Caco-2 (cell line): ENCODE measurements around the gene RAD54L. TPM values are rescaled to one million over a fixed set of nuclear protein-coding genes. Genes with fewer than 3 reads are reported as not detected.
A peak's percentile ranks its signal among the peaks of the same experiment; 100 is the strongest.

Experiments used
- BruUV-seq: library from RNA; stranded (reverse); fragments of 400-500 nt; replicated peaks from 2 replicates; lab custom pipeline; 2021; lab: Mats Ljungman, UMichigan
- CTCF ChIA-PET: fragments of 300-600 bp; sonication (Branson Sonifier 250); formaldehyde crosslinking; loops from one replicate; lab custom pipeline; 2022; ENCODE audit warnings: antibody characterized with exemption; lab: Charles Lee
- POLR2A ChIA-PET: fragments of 300-600 bp; sonication (Branson Sonifier 250); formaldehyde crosslinking; loops from one replicate; lab custom pipeline; 2022; ENCODE audit warnings: antibody characterized with exemption; lab: Charles Lee
- DNase-seq, 2 experiments: peaks; one replicate each; pipeline versions ENCODE4 v3.0.0 to v3.0.0-alpha.2; 2020 to 2022
- H3K27me3 ChIP-seq: replicated peaks from 2 replicates; pipeline ENCODE4 v1.6.0; 2011; ENCODE audit warnings: low read length; ENCODE audit not compliant: control insufficient read depth, insufficient read depth
- H3K36me3 ChIP-seq: 2 replicates; pipeline ENCODE4 v1.5.1; 2011; ENCODE audit warnings: low read length; ENCODE audit not compliant: control insufficient read depth, insufficient read depth
- H3K4me1 ChIP-seq: fragments of 250-450 bp; sonication (Bioruptor Pico); 2 replicates; pipeline ENCODE4 v1.5.1; 2020; ENCODE audit warnings: mild to moderate bottlenecking
- H3K4me3 ChIP-seq: 2 replicates; pipeline ENCODE4 v1.5.1; 2011; ENCODE audit warnings: low read depth, mild to moderate bottlenecking, control low read depth, low read length
- H3K9me3 ChIP-seq: fragments of 250-450 bp; sonication (Bioruptor Pico); 2 replicates; pipeline ENCODE4 v1.5.1; 2020; ENCODE audit warnings: mild to moderate bottlenecking, moderate library complexity
- H3K27ac Mint-ChIP-seq: one replicate; pipeline ENCODE4 v1.8.0; 2022; ENCODE audit warnings: mixed read lengths; ENCODE audit not compliant: unreplicated experiment
- H3K27me3 Mint-ChIP-seq: one replicate; pipeline ENCODE4 v1.8.0; 2022; ENCODE audit warnings: mixed read lengths; ENCODE audit not compliant: insufficient read depth, unreplicated experiment
- H3K36me3 Mint-ChIP-seq: one replicate; pipeline ENCODE4 v1.8.0; 2022; ENCODE audit warnings: mild to moderate bottlenecking, mixed read lengths; ENCODE audit not compliant: insufficient read depth, unreplicated experiment
- H3K4me1 Mint-ChIP-seq: one replicate; pipeline ENCODE4 v1.8.0; 2022; ENCODE audit warnings: low read depth, mixed read lengths; ENCODE audit not compliant: unreplicated experiment
- H3K4me3 Mint-ChIP-seq: one replicate; pipeline ENCODE4 v1.8.0; 2022; ENCODE audit warnings: mild to moderate bottlenecking, moderate library complexity, mixed read lengths; ENCODE audit not compliant: unreplicated experiment
- H3K9me3 Mint-ChIP-seq: one replicate; pipeline ENCODE4 v1.8.0; 2022; ENCODE audit warnings: mixed read lengths; ENCODE audit not compliant: unreplicated experiment
- intact Hi-C: fragments of 100-400 bp; cut with micrococcal nuclease; formaldehyde crosslinking; loops from one replicate; pipeline ENCODE4 v1.10.0; 2022; ENCODE audit not compliant: unreplicated experiment
- total RNA-seq: library from RNA; stranded (reverse); gene quantifications from 2 replicates; pipeline ENCODE4 v1.2.3, GENCODE V29; 2022
- TF ChIP-seq, protein P1 (sequence below), 2 experiments: fragments of 200-600 bp in 1 of 2; IDR thresholded peaks; 1 replicate in 1 of 2; 2 replicates in 1 of 2; pipeline versions ENCODE4 v1.5.1 to v1.8.0; 2011 to 2022; ENCODE audit warnings: antibody characterized with exemption in 1 of 2, control low read depth in 1 of 2, inconsistent platforms in 1 of 2, low read depth in 1 of 2, low read length in 1 of 2, mild to moderate bottlenecking in 1 of 2, moderate library complexity in 1 of 2; ENCODE audit not compliant: insufficient read depth in 1 of 2, severe bottlenecking in 1 of 2, unreplicated experiment in 1 of 2

Gene RAD54L
- total RNA-seq, 1 experiment from 2014 or later, result 29.1 TPM

DNA sequence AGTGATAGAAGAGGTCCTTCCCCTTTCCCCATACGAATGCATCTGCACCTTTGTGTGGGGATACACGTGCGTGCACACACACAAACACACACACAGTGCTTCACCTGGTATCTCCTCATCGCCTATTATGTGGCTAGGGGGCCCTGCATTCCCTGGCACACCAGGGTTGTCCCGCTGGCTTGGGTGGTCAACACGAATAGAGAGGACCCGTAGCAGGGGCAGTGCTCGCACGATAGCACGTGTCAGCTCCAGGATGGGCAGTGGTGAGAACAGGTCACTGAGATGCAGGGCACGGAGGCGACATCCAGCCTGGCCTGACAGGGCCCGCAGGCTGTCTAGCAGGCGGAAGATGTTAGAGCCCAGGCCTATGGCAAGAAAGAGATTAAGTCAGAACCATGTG is 33.5 kb downstream of the RAD54L start:
- Mint-ChIP-seq H3K4me1 (peaks cover 30% of the 10 kb centered on the region), H3K36me3 (peaks cover 95% of the 10 kb centered on the region), H3K4me3 (no peak overlapping the region), H3K27me3 (no peaks in the 10 kb centered on the region), H3K27ac (no peak overlapping the region), H3K9me3 (no peaks in the 10 kb centered on the region)
- Histone ChIP-seq H3K36me3 (no peaks in the 10 kb centered on the region; the same call in 1 of the 2 replicates), H3K27me3 (no peaks in the 10 kb centered on the region), H3K4me3 (no peak overlapping the region), H3K9me3 (no peaks in the 10 kb centered on the region), H3K4me1 (peaks cover 20% of the 10 kb centered on the region)
- CTCF ChIA-PET, result no interaction called here
- intact Hi-C loops, result loop anchor here (10.0 kb wide), 1 partner anchor 64 kb away; the partner anchor contains the start of gene NSUN4
- BruUV-seq, result no TSS peak
- POLR2A ChIA-PET, result no interaction called here
- no peak for DNase-seq
- TF ChIP-seq, protein P1, sequence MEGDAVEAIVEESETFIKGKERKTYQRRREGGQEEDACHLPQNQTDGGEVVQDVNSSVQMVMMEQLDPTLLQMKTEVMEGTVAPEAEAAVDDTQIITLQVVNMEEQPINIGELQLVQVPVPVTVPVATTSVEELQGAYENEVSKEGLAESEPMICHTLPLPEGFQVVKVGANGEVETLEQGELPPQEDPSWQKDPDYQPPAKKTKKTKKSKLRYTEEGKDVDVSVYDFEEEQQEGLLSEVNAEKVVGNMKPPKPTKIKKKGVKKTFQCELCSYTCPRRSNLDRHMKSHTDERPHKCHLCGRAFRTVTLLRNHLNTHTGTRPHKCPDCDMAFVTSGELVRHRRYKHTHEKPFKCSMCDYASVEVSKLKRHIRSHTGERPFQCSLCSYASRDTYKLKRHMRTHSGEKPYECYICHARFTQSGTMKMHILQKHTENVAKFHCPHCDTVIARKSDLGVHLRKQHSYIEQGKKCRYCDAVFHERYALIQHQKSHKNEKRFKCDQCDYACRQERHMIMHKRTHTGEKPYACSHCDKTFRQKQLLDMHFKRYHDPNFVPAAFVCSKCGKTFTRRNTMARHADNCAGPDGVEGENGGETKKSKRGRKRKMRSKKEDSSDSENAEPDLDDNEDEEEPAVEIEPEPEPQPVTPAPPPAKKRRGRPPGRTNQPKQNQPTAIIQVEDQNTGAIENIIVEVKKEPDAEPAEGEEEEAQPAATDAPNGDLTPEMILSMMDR (IDR thresholded peaks at IDR 0.05; ENCODE audit: insufficient read depth in 1 of 2, low read depth in 1 of 2, low read length in 1 of 2, severe bottlenecking in 1 of 2, unreplicated experiment in 1 of 2), result no peak

DNA sequence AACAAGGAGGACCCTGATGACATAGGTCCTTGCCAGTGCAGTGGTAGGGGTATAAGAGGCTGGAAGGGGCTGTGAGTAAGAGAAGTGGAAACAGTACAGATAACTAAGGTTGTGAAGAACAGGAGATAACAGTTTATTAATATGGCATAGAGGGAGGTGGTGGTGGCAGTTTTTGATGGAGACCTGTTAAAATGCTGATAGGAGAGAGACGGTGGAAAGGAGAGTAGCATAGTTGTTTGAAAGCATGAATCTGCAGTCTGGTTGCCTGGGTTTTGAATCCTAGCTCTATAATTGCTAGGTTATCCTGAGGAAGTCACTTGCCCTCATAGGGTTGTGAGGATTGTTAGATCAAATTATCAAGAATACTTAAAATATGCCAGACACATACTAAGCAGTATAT is 36.5 kb downstream of the RAD54L start:
- TF ChIP-seq, protein P1 (IDR thresholded peaks at IDR 0.05; ENCODE audit: insufficient read depth in 1 of 2, low read depth in 1 of 2, low read length in 1 of 2, severe bottlenecking in 1 of 2, unreplicated experiment in 1 of 2), result no peak
- Histone ChIP-seq H3K9me3 (no peaks in the 10 kb centered on the region), H3K4me3 (no peak overlapping the region), H3K27me3 (no peaks in the 10 kb centered on the region), H3K36me3 (no peaks in the 10 kb centered on the region; the same call in 1 of the 2 replicates), H3K4me1 (peaks cover 21% of the 10 kb centered on the region)
- intact Hi-C loops, result loop anchor here (10.0 kb wide), 1 partner anchor 61 kb away; the partner anchor contains the start of gene NSUN4
- Mint-ChIP-seq H3K27ac (no peak overlapping the region), H3K36me3 (peaks cover 83% of the 10 kb centered on the region), H3K9me3 (no peaks in the 10 kb centered on the region), H3K4me3 (peak overlapping the region; percentile 1), H3K27me3 (no peaks in the 10 kb centered on the region), H3K4me1 (peaks cover 30% of the 10 kb centered on the region)
- POLR2A ChIA-PET, result interaction anchor here (1.0 kb wide), 1 partner anchor 37 kb away, joined by 4 read pairs; the partner anchor contains the start of gene RAD54L
- DNase-seq, result no peak
- no TSS peak for BruUV-seq
- CTCF ChIA-PET, result no interaction called here

DNA sequence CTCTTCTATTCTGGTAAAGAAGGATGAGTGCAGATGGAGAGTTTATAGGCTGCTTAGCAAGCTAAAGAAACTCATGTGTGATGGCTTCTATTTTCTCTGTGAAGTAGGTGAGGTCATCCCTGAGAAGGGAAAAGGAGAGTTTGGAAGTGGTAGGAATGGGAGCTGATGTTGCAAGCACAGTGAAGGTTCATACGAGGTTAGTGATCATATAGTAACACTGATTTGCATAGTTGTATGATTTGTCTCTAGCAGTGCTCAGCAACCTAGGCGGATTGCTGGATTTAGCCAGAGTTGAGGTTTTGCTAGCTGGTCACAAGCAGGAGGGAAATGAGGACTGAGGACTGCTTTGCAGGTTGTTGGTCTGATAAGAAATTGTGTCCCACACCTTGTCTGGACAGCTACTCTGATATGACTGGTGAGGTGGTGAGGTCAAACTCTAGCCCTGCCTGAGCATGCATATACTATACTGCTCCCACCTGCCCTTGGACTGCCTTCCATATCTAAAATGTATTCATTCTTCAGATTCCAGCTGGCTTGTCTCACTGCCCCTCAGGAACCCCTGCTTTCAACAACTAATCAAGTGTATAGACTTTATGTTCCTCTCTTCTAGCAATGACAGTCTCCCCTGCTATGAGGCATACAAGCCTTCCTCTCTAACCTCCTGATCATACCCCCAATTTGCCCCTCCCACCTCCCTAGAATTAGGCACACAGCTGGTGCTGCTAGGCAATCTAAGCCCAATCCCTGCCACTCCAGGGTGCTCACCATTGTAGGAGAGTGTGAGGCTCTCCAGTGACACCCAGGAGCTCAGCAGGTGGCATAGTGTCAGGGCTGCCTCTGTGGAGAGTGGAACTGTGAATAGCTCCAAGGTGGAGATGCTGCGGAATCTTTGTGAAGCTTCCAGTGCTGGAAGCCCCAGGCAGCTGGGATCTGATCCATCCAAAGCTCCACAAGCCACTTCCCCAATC is 37.3 kb downstream of the RAD54L start:
- H3K4me3 Mint-ChIP-seq, result peak overlapping the region; percentile 37
- no TSS peak for BruUV-seq
- Histone ChIP-seq H3K4me3 (no peak overlapping the region), H3K36me3 (no peaks in the 10 kb centered on the region; the same call in 1 of the 2 replicates), H3K4me1 (peaks cover 21% of the 10 kb centered on the region), H3K9me3 (no peaks in the 10 kb centered on the region), H3K27me3 (no peaks in the 10 kb centered on the region)
- TF ChIP-seq, protein P1 (IDR thresholded peaks at IDR 0.05; ENCODE audit: insufficient read depth in 1 of 2, low read depth in 1 of 2, low read length in 1 of 2, severe bottlenecking in 1 of 2, unreplicated experiment in 1 of 2), result no peak
- H3K27me3 Mint-ChIP-seq, result no peaks in the 10 kb centered on the region
- H3K9me3 Mint-ChIP-seq, result no peaks in the 10 kb centered on the region
- intact Hi-C loops, result loop anchor here (10.0 kb wide), 1 partner anchor 60 kb away; the partner anchor contains the start of gene NSUN4
- DNase-seq, result peak; percentile 40 to 60
- peaks cover 83% of the 10 kb centered on the region for H3K36me3 Mint-ChIP-seq
- H3K27ac Mint-ChIP-seq, result peak overlapping the region; percentile 74
- CTCF ChIA-PET, result interaction anchor here (0.7 kb wide), 1 partner anchor 18 kb away, joined by 3 read pairs; no protein-coding TSS in a partner anchor
- peaks cover 30% of the 10 kb centered on the region for H3K4me1 Mint-ChIP-seq
- POLR2A ChIA-PET, result interaction anchor here (1.0 to 1.3 kb wide), 2 partner anchors 18 to 38 kb away, joined by 3 to 4 read pairs; partner anchors contain the start of genes LRRC41, RAD54L and UQCRH
